HG03066 (cell line): Measurements from ENCODE around the gene TTLL5.

Source experiments
- ATAC-seq: cut with Tn5 transposase; IDR thresholded peaks from one replicate; pipeline ENCODE4 v1.9.1; 2021; ENCODE audit warnings: low read depth; ENCODE audit not compliant: unreplicated experiment

Gene TTLL5

DNA sequence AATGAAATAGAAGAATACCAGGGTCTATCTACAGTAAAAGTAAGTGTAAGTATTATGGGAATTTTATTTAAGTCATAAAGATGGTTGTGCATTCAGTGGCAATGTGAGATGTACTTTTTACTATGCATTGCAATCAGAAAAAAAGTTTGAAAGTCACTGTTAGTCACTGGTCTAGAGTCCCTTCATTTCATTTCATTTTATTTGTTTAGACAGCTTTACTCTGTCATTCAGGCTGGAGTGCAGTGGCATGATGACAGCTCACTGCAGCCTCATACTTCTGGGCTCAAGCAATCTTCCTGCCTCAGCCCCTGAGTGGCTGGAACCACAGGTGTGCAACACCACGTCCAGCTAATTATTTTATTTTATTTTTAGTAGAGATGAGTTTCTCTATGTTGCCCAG lies 278.2 kb downstream of the TTLL5 start:
- no peak for ATAC-seq

- ATAC-seq, result no peak
Measured at GRCh38 chr14:75941030-75941429, 280.0 kb downstream of the TTLL5 start.

DNA sequence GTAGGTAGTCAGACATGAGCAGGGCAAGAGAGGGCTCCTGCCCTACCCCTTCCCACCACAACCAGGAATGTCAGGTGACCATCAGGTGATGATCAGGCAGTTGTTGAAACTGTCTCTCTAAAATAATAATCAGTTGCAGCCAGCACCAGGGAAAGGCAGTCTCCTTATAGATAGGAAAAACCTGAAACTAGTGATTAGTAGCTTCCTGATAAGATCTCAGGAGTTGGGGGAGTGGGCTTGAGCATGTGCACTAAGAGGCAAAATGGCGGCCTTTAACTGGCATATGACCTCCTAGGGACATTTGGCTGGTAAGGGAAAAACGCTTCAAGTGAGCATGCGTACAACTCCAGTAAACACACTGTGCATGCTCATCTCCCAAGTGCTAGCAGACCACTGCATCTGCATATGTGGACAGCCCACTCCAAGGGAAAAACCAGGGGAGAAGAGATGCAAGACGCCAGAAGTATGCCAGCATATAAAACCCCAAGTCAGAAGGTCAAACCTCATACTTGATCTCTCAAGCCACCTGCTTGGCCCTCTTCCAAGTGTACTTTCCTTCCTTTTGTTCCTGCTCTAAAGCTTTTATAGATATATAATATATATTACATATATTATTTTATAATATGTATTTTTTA lies 283.7 kb downstream of the TTLL5 start:
- no peak for ATAC-seq

DNA sequence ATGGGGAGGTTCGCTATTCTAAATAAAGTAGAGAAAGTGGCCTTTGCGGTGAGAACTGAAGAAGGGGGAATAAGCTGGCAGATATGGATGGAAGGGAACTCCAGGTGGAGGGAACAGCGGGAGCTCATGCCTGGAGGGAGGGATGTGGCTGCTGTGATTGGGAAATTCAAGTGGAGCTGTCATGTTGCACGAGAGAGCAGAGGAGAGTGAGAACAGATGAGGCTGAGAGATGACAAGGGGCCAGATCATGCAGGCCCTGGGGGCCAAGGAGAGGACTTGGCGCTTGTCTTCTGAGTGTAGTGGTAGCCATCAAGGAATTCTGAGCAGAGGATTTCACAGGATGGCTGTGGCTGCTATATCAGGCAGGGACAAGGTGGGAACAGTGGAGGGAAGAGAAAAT lies 285.7 kb downstream of the TTLL5 start:
- no peak for ATAC-seq

DNA sequence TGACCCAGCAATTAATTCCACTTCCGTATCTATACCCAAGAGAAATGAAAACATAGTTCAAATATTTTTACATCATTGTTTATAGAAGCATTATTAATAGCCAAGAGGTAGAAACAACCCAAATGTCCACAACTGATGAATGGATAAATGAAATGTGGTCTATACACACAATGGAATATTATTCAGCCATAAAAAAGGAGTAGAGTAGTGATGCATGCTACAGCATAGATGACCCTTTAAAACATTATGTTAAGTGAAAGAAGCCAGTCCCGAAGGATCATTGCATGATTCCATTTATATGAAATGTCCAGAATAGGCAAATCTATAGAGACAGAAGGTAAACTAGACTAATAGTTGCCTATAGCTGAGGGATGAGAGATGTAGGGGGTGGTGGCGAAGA lies 291.4 kb downstream of the TTLL5 start:
- ATAC-seq, result no peak

GRCh38 chr14:75959031-75959430 lies 298.0 kb downstream of the TTLL5 start:
- no peak for ATAC-seq

DNA sequence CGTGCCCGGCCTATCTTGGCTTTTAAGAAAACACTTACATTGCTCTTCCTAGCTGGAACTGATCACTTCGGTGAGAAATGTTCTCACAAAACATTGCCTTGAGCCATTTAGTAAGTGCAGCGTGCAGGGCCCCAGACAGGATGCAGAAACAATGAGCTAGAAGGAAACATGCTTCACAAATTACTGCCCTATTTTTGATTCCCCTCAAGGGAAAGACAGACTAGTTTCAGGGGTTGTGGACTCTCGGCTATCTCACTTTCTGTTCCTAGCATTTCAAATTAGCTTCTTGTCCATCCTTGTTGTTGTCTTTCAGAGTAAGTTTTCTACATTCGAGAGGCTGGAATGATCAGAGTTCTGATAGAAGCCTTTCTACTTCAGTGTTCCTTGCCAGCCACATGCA lies 299.2 kb downstream of the TTLL5 start:
- peak; percentile 74 for ATAC-seq

GRCh38 chr14:75961662-75962061 lies 300.6 kb downstream of the TTLL5 start:
- no peak for ATAC-seq

- no peak for ATAC-seq
Measured at GRCh38 chr14:75967866-75968265, 306.8 kb downstream of the TTLL5 start.

GRCh38 chr14:75968456-75968855 lies 307.4 kb downstream of the TTLL5 start:
- no peak for ATAC-seq

DNA sequence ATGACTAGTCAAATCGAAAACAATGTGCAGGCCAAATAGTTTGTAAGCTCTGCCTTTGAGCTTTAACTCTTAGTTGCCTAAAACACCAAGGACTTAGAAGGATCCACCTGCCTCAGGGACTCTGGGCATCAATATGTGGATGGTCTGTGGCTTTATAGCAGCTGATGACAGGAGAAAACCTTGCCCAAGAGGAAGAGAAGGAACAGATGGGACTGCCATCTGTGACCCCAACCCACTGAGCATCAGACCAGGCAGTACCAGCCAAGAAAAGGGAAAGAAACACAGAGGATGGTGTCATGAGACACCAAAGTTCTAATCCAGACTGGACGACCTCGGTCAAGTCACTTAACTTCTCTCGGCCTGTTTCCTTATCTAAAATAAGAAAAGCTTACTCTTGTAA lies 308.1 kb downstream of the TTLL5 start:
- no peak for ATAC-seq

DNA sequence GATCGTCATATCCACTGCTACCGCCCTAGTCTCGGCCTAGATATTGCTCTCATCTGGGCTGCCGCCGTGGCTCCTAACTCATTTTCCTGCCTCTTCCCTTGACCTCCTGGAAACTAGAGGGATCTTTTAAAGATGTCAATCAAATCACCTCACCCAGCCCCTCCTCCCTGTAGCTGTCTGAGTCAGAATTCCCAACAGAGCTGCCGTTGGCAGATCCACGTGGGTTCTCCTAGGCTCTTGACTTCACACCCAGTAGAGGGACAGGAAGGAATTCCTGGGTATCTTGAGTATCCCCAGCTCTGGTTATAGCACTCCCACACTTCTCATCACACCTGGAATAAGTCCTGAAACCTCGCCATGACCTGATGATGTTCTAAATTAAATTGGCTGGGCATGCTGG lies 308.8 kb downstream of the TTLL5 start:
- ATAC-seq, result no peak

DNA sequence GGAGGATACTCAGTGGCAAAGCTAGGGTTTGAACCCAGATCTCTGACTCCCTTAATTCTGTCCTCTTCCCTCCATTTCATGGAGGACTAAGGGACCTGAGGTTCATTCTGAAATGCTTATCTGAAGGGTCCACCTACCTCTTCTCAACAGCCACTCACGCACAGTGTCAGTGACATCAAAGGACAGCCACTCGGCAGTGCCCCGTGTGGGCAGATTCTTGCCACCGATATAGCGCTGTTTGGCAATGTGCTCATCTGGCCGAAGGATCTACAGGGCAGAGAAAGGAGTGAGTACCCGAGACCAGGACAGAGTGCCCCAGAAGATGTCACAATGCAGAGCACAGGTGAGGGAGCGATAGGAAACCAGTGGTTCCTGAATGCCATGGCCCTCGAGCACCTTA lies 309.9 kb downstream of the TTLL5 start:
- no peak for ATAC-seq

DNA sequence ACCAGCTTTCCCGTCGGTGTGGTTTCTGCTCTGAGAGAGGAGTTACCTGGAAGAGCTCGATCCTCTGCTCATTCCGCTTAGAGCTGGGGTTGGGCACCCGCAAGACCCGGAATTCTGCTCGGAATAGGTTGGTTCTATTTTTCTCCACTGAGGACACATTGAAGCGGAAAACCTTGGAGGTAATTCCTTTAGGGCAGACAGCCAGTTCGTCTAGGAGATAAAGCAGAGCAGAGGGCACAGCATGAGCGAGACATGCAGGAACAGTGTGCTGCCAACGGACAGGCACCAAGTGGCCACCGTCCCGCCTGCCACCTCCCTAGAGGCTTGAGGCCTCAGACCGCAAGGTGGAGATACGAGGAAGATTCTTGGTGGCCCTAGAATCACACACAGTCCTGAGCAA lies 310.5 kb downstream of the TTLL5 start:
- no peak for ATAC-seq

DNA sequence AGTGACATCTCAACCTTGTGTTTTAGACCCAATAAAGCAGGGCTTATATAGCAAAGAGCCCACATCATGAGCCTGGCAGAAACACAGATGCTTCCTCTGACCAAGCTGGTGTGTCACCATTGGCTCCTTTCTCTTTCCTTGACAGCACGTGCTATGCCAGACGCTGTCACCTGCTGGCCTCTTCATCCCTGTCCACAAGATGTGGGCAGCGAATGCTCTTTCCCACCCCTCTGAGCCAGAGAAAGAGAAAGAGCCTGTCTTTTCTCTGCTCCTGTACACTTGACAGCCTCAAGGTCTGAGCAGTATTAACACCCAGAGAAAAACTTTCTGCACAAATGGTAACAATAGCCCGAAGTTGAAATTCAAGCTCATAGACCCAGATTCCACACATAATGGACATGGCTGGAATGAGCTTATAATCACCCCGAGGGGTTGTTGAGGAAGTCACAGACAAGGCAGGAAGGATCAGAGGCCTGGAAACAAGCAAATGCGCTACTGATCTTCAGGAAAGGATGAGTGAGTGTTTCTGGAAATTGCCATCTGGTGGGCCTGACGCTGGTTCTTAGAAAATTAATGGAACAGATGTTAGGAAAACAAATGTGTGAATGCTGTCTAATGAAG lies 311.9 kb downstream of the TTLL5 start:
- ATAC-seq, result no peak

DNA sequence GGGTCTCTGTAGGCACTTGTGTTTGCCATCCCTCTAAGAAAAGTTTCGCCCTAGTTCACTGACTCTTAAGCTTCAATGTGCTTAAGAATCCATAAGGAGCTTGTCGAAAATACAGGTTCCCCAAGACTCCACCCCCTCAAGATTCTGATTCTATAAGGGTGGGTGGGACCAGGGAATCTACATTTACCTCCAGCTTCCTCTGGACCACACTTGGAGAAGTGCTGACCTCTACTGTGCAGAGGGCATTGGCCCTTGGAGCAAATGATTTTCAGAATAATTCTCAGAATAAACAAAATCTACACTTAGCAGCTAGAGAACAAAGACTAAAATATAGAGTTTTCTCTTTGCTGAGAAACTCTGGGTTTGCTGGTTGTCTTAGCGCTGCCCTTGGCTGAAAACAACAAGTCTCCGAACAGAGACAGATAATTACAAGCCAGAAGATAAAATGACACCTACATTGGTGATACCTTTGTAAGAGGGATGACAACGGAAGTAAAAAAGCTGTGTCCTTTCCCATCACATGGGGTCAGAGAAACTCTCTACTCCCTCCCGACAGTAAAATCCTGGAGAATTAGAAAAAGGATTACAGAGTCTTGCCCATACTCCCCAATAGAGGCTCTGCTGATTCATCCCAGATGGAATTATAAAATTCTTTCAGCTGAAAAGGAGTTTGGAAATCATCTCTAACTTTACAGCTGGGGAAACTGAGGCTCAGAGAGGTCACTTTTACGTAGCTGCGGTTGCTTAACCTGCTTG lies 316.0 kb downstream of the TTLL5 start:
- no peak for ATAC-seq

DNA sequence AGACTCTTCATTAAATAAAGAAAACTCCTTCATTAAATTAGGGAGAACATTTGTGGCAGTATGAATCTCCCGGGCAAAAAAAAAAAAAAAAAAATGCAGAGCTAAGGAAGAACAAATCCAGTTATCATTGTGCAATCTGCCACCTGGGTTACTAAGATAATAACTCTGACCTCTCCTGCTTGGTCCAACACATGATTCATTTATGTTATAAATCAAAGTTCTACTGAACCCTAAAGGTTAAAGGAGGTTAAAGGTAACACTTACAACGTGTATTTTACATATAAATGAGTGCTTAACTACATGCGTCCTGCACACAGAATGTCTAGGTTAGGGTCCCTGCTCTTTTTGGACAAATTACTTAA lies 316.5 kb downstream of the TTLL5 start:
- no peak for ATAC-seq

DNA sequence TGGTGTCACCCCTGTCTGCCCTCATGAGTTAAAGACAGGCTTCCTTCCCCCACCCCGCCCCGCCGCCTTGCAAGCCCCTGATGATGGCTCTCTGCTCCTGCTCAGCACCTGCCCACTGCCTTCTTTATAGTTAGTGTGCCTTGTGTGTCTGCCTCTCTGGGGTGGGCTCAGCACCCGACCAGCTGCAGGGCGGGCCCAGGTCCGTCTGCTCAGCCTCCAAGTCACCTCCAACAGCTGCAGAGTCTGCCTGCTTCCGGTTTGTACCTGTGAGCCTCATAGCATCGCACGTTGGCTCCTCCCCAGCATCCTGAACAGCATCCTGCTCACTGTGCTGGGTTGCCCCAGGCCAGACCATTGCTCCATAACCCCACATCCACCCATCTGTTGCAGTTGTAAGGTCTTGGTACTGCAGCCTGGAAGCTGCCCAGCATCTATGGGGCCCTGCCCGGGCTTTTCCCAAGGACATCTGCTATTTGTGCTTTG lies 317.2 kb downstream of the TTLL5 start:
- ATAC-seq, result no peak

- ATAC-seq, result no peak
Measured at GRCh38 chr14:75979071-75979571, 318.1 kb downstream of the TTLL5 start.

GRCh38 chr14:75979648-75980565 lies 318.9 kb downstream of the TTLL5 start:
- ATAC-seq, result no peak

DNA sequence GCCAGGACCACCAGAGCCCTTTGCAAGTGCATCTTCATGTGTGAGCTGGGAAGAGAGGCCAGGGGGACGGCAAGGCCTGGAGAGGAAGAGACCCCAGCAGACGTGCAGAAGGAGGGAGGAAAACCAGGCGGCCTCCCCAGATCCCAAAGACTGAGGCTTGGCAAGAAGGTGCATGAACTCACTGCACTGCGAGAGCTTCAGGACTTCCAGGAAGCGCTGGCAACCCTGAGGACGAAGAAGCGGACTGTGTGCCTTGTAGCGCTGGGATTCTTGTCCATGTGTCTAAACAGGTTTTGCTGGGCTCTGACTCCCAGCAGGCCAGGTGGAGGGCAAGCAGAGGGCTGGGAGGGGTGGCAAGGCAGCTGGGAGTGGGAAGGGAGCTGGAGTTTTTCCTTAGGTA lies 319.8 kb downstream of the TTLL5 start:
- no peak for ATAC-seq
